ENCODE measurements around the gene ROCK2. TPM values are rescaled to one million over a fixed set of nuclear protein-coding genes. Genes with fewer than 3 reads are reported as not detected.

Gene ROCK2
- total RNA-seq, 3 donors from 2014 or later (not counting 1 experiment from before 2014, with no cell fraction given): 19.9 to 28.2 (median 21.9) TPM

DNA sequence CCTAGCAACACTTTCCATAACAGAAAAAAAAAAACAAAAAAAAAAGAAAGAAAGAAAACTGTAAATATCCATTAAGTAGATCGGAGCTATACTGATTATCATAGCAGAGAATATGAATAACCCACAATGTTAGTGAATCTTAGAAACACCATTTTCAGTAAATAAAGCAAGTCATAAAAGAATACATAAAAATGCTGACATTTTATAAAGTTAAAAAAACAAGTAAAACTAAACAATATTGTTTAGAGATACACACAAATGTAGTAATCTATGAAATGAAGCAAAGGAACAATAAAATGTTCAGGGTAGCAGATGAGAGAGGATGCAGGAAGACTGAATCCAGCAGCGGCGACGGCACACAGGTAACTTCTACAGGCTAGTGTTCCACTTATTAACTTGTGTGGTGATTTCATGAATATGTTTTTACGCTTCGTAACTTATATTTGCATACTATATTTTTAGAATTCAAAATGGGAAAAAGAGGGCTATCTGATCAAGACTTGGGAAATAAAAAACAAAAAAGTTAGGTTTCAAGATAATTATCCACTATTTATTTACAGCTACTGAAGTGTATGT, 4.8 kb downstream of the ROCK2 start:
- H3K4me3 Mint-ChIP-seq: no peak overlapping the region
- peaks cover 21 to 26% of the 10 kb centered on the region in 2 donors for H3K4me1 Mint-ChIP-seq
- DNase-seq: no peak
- H3K9me3 Mint-ChIP-seq: no peaks in the 10 kb centered on the region
- TF ChIP-seq, protein P1, sequence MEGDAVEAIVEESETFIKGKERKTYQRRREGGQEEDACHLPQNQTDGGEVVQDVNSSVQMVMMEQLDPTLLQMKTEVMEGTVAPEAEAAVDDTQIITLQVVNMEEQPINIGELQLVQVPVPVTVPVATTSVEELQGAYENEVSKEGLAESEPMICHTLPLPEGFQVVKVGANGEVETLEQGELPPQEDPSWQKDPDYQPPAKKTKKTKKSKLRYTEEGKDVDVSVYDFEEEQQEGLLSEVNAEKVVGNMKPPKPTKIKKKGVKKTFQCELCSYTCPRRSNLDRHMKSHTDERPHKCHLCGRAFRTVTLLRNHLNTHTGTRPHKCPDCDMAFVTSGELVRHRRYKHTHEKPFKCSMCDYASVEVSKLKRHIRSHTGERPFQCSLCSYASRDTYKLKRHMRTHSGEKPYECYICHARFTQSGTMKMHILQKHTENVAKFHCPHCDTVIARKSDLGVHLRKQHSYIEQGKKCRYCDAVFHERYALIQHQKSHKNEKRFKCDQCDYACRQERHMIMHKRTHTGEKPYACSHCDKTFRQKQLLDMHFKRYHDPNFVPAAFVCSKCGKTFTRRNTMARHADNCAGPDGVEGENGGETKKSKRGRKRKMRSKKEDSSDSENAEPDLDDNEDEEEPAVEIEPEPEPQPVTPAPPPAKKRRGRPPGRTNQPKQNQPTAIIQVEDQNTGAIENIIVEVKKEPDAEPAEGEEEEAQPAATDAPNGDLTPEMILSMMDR (IDR thresholded peaks at IDR 0.05): no peak
- no peak overlapping the region for H3K27ac Mint-ChIP-seq
- no peaks in the 10 kb centered on the region for H3K27me3 ChIP-seq (ENCODE audit: control insufficient read depth, insufficient read depth, low read length)
- 96% methylated on average over 3 of the region's 6 CpGs for WGBS (ENCODE audit: insufficient coverage)
- peaks cover 5% of the 10 kb centered on the region for H3K4me1 ChIP-seq (ENCODE audit: control insufficient read depth, insufficient read depth, low read length)
- no peaks in the 10 kb centered on the region for H3K36me3 Mint-ChIP-seq
- no peaks in the 10 kb centered on the region for H3K36me3 ChIP-seq (ENCODE audit: control insufficient read depth, insufficient read depth, low read length)
- H3K27me3 Mint-ChIP-seq (ENCODE audit: low read depth in 2 of 2): no peaks in the 10 kb centered on the region
- H3K4me3 ChIP-seq (ENCODE audit: low read length): no peak overlapping the region
- no peaks in the 10 kb centered on the region for H3K9me3 ChIP-seq (ENCODE audit: control insufficient read depth, insufficient read depth, low read length)
- H3K27ac ChIP-seq (ENCODE audit: low read length): no peak overlapping the region
- ATAC-seq: no peak
- intact Hi-C loops (cut with micrococcal nuclease): loop anchor here (10.0 kb wide), 1 partner anchor 185 kb away; the partner anchor contains the start of gene SLC66A3

GRCh38 chr2:11338580-11338979, 5.9 kb downstream of the ROCK2 start:
- Mint-ChIP-seq H3K4me3 (no peak overlapping the region), H3K4me1 (peaks cover 24% of the 10 kb centered on the region in 2 donors), H3K27me3 (ENCODE audit: low read depth in 2 of 2) (no peaks in the 10 kb centered on the region), H3K36me3 (no peaks in the 10 kb centered on the region), H3K9me3 (no peaks in the 10 kb centered on the region), H3K27ac (no peak overlapping the region)
- H3K4me1 ChIP-seq (ENCODE audit: control insufficient read depth, insufficient read depth, low read length): peaks cover 5% of the 10 kb centered on the region
- no peaks in the 10 kb centered on the region for H3K9me3 ChIP-seq (ENCODE audit: control insufficient read depth, insufficient read depth, low read length)
- TF ChIP-seq, protein P1 (IDR thresholded peaks at IDR 0.05): no peak
- 98% methylated on average over 5 of the region's 5 CpGs for WGBS (ENCODE audit: insufficient coverage)
- H3K27me3 ChIP-seq (ENCODE audit: control insufficient read depth, insufficient read depth, low read length): no peaks in the 10 kb centered on the region
- ATAC-seq (no peak), DNase-seq (no peak)
- intact Hi-C loops (cut with micrococcal nuclease): no loop called here
- H3K27ac ChIP-seq (ENCODE audit: low read length): no peak overlapping the region
- no peak overlapping the region for H3K4me3 ChIP-seq (ENCODE audit: low read length)
- H3K36me3 ChIP-seq (ENCODE audit: control insufficient read depth, insufficient read depth, low read length): no peaks in the 10 kb centered on the region

DNA sequence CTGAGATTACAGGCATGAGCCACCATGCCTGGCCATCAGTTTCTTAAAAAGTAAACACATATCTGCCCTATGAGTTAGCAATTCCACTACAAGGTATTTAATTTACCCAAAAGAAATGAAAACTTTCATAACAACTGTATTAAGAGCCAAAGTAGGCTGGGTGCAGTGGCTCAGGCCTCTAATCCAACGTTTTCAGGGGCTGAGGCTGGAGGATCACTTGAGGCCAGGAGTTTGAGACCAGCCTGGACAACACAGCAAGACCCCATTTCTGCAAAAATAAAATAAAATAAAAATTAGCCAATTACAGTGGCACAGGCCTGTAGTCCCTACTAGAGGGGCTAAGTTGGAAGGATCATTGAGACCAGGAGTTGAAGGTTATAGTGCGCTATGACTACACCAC, 6.5 kb downstream of the ROCK2 start:
- Mint-ChIP-seq H3K36me3 (no peaks in the 10 kb centered on the region), H3K27ac (no peak overlapping the region), H3K9me3 (no peaks in the 10 kb centered on the region), H3K27me3 (ENCODE audit: low read depth in 2 of 2) (no peaks in the 10 kb centered on the region), H3K4me1 (peaks cover 24% of the 10 kb centered on the region in 2 donors), H3K4me3 (no peak overlapping the region)
- no peak for DNase-seq
- peaks cover 5% of the 10 kb centered on the region for H3K4me1 ChIP-seq (ENCODE audit: control insufficient read depth, insufficient read depth, low read length)
- H3K36me3 ChIP-seq (ENCODE audit: control insufficient read depth, insufficient read depth, low read length): no peaks in the 10 kb centered on the region
- no peaks in the 10 kb centered on the region for H3K27me3 ChIP-seq (ENCODE audit: control insufficient read depth, insufficient read depth, low read length)
- 97% methylated on average over 2 of the region's 2 CpGs for WGBS (ENCODE audit: insufficient coverage)
- no peaks in the 10 kb centered on the region for H3K9me3 ChIP-seq (ENCODE audit: control insufficient read depth, insufficient read depth, low read length)
- TF ChIP-seq, protein P1 (IDR thresholded peaks at IDR 0.05): no peak
- ATAC-seq: no peak
- H3K27ac ChIP-seq (ENCODE audit: low read length): no peak overlapping the region
- no peak overlapping the region for H3K4me3 ChIP-seq (ENCODE audit: low read length)
- intact Hi-C loops (cut with micrococcal nuclease): no loop called here

- intact Hi-C loops (cut with micrococcal nuclease): no loop called here
- no peaks in the 10 kb centered on the region for H3K27me3 Mint-ChIP-seq (ENCODE audit: low read depth in 2 of 2)
- no peak overlapping the region for H3K4me3 ChIP-seq (ENCODE audit: low read length)
- no peaks in the 10 kb centered on the region for H3K9me3 Mint-ChIP-seq
- TF ChIP-seq, protein P1 (IDR thresholded peaks at IDR 0.05): no peak
- no peaks in the 10 kb centered on the region for H3K9me3 ChIP-seq (ENCODE audit: control insufficient read depth, insufficient read depth, low read length)
- ATAC-seq (no peak), DNase-seq (no peak)
- H3K27me3 ChIP-seq (ENCODE audit: control insufficient read depth, insufficient read depth, low read length): no peaks in the 10 kb centered on the region
- 94% methylated on average over 1 of the region's 1 CpG for WGBS (ENCODE audit: insufficient coverage)
- peaks cover 25 to 26% of the 10 kb centered on the region in 2 donors for H3K4me1 Mint-ChIP-seq
- H3K36me3 Mint-ChIP-seq: no peaks in the 10 kb centered on the region
- H3K27ac Mint-ChIP-seq: no peak overlapping the region
- no peaks in the 10 kb centered on the region for H3K36me3 ChIP-seq (ENCODE audit: control insufficient read depth, insufficient read depth, low read length)
- H3K4me3 Mint-ChIP-seq: no peak overlapping the region
- no peaks in the 10 kb centered on the region for H3K4me1 ChIP-seq (ENCODE audit: control insufficient read depth, insufficient read depth, low read length)
- H3K27ac ChIP-seq (ENCODE audit: low read length): no peak overlapping the region
Observed at GRCh38 chr2:11336189-11336588, 8.2 kb downstream of the ROCK2 start.
